Glutamatergic neuron (in vitro differentiated cells): ENCODE measurements around the gene VTI1A. TPM values are rescaled to one million over a fixed set of nuclear protein-coding genes. Genes with fewer than 3 reads are reported as not detected.
A peak's percentile ranks its signal among the peaks of the same experiment; 100 is the strongest.

Experiments
- DNase-seq: peaks from one replicate; pipeline ENCODE4 v3.0.0; 2022
- H3K27ac Mint-ChIP-seq: one replicate; pipeline ENCODE4 v1.8.0; 2020; ENCODE audit warnings: mild to moderate bottlenecking, mixed read lengths, inconsistent platforms; ENCODE audit not compliant: unreplicated experiment
- H3K27me3 Mint-ChIP-seq: one replicate; pipeline ENCODE4 v1.8.0; 2020; ENCODE audit warnings: mild to moderate bottlenecking, moderate library complexity, mixed read lengths, inconsistent platforms; ENCODE audit not compliant: unreplicated experiment
- H3K36me3 Mint-ChIP-seq: one replicate; pipeline ENCODE4 v1.8.0; 2020; ENCODE audit warnings: mild to moderate bottlenecking, mixed read lengths, inconsistent platforms; ENCODE audit not compliant: unreplicated experiment
- H3K4me1 Mint-ChIP-seq: one replicate; pipeline ENCODE4 v1.8.0; 2020; ENCODE audit warnings: mild to moderate bottlenecking, low read depth, mixed read lengths, inconsistent platforms; ENCODE audit not compliant: unreplicated experiment
- H3K4me3 Mint-ChIP-seq: one replicate; pipeline ENCODE4 v1.8.0; 2020; ENCODE audit warnings: mild to moderate bottlenecking, mixed read lengths, inconsistent platforms; ENCODE audit not compliant: unreplicated experiment
- H3K9me3 Mint-ChIP-seq: one replicate; pipeline ENCODE4 v1.8.0; 2020; ENCODE audit warnings: mild to moderate bottlenecking, moderate library complexity, mixed read lengths, inconsistent platforms; ENCODE audit not compliant: unreplicated experiment
- CTCF ChIP-seq: fragments of 200-600 bp; sonication (generic); IDR thresholded peaks from one replicate; pipeline ENCODE4 v1.5.0; 2021; ENCODE audit not compliant: partially characterized antibody, unreplicated experiment
- total RNA-seq: library from RNA; stranded (reverse); fragmentation: NEBNext Ultra II Directional; extraction: Animal tissue kit (Norgen Biotek cat#: 25700); gene quantifications from one replicate; pipeline ENCODE4 v1.2.1, GENCODE V29; 2021; ENCODE audit not compliant: unreplicated experiment

The VTI1A gene
- total RNA-seq, 1 donor from 2014 or later = 61.0 TPM

GRCh38 chr10:112434988-112435619, 11.9 kb upstream of the VTI1A start:
- no peak for DNase-seq
- Mint-ChIP-seq H3K4me3 (no peak overlapping the region), H3K27me3 (no peaks in the 10 kb centered on the region), H3K36me3 (no peaks in the 10 kb centered on the region), H3K27ac (no peak overlapping the region), H3K4me1 (no peaks in the 10 kb centered on the region), H3K9me3 (no peaks in the 10 kb centered on the region)
- peak; percentile 61 for TF ChIP-seq CTCF

- no peak overlapping the region for H3K4me3 Mint-ChIP-seq
- DNase-seq = no peak
- H3K36me3 Mint-ChIP-seq = no peaks in the 10 kb centered on the region
- H3K9me3 Mint-ChIP-seq = no peaks in the 10 kb centered on the region
- no peak overlapping the region for H3K27ac Mint-ChIP-seq
- no peaks in the 10 kb centered on the region for H3K4me1 Mint-ChIP-seq
- no peaks in the 10 kb centered on the region for H3K27me3 Mint-ChIP-seq
- no peak for TF ChIP-seq CTCF
These were observed 8.7 kb upstream of the VTI1A start for GRCh38 chr10:112438356-112438755.

- Mint-ChIP-seq H3K27ac (no peak overlapping the region), H3K36me3 (no peaks in the 10 kb centered on the region), H3K4me3 (no peak overlapping the region), H3K27me3 (no peaks in the 10 kb centered on the region), H3K9me3 (peaks cover 5% of the 10 kb centered on the region), H3K4me1 (peaks cover 4% of the 10 kb centered on the region)
- TF ChIP-seq CTCF = no peak
- no peak for DNase-seq
These were observed 5.5 kb upstream of the VTI1A start for GRCh38 chr10:112441520-112441919.

- H3K4me1 Mint-ChIP-seq = peaks cover 4% of the 10 kb centered on the region
- no peaks in the 10 kb centered on the region for H3K27me3 Mint-ChIP-seq
- no peaks in the 10 kb centered on the region for H3K36me3 Mint-ChIP-seq
- no peak overlapping the region for H3K4me3 Mint-ChIP-seq
- H3K27ac Mint-ChIP-seq = no peak overlapping the region
- no peak for TF ChIP-seq CTCF
- DNase-seq = no peak
- H3K9me3 Mint-ChIP-seq = peaks cover 5% of the 10 kb centered on the region
These were observed 5.0 kb upstream of the VTI1A start for GRCh38 chr10:112442063-112442462.

GRCh38 chr10:112446055-112446854, 760 bp upstream of the VTI1A start:
- Mint-ChIP-seq H3K9me3 (peaks cover 5% of the 10 kb centered on the region), H3K4me1 (peaks cover 6% of the 10 kb centered on the region), H3K36me3 (no peaks in the 10 kb centered on the region), H3K27me3 (peaks cover 3% of the 10 kb centered on the region), H3K4me3 (peak overlapping the region; percentile 97), H3K27ac (peak overlapping the region; percentile 89)
- TF ChIP-seq CTCF = no peak
- DNase-seq = no peak
